CD4-positive, alpha-beta T cell treated with Interleukin-1 beta for 1 hour (primary cell): Measurements from ENCODE around the gene ABCB6.

Experiments
- DNase-seq, 2 donors: peaks; one replicate each; pipeline ENCODE4 v3.0.0-alpha.2; 2020 to 2022

The ABCB6 gene

DNA sequence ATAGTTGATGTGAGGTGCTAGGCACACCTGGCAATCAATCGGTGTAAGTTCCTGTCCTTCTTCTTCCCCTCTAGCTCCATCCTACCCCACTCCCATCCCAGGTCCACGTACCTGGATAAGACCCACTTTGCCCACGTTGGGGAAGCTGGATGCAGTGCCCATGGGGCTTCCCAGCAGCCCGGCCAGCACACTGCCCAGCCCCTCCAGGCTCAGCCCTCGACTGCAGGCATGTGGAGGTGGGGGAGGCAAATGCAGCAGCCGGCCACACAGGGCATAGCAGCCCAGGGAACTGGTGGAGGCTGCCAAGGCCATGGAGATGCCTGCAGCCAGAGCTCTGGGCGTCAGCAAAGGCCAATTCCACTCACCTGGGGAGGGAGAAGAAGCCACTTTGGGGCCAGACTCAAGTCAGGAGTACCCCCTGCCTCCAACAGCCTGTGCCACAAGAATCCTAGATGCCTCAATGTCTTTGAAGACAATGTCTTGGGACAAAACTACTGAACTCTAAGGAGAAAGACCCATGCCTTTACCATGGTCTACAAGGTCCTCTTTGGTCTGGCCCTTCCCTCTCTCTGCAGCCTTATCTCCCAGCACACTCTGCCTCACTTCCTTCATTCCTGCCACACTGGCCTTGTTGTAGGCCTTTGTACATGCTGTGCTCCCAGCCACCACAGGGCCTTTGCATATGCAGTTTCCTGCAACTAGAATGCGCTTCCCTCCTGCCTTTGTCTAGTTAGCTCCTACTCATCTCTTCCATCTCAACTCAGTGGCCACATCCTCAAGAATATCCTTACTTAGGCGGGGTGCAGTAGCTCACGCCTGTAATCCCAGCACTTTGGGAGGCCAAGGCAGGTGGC, 53.5 kb downstream of the ABCB6 start:
- DNase-seq: no peak

DNA sequence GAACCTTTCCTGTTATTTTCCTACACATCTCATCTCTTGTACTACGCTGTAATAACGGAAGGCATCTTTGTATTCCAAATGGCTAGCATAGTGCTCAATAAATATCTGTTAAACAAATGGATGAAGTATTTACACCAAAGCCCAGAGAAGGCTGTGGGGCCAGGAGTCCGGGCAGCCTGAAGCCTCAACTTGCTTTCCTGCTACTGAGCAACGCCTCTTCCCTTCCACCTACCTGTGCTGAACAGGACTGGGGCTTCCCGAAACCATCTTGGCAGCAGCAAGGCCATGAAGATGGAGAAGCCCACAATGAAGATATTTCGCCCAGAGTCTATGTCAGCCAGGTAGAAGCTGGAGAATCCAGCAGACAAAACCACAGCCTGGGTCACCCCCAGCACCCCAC, 55.6 kb downstream of the ABCB6 start:
- no peak for DNase-seq

DNA sequence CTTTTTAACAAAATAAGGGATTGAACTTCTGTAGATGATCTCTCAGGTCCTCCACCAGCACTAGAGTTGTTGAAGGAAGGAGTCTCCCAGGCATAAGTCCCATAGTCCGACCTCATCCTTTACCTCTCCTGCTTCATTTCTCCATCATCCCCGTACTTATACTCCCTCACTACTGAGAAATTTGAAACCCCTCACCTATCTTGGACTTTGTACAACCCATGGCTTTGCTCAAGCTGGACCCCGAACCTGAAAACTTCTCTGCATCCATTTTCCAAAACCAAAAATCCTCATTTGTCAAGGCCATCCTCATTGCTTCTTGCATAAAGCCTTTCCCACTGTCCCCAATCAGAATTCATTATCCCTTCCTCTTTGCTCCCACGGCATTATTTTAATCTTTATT, 57.7 kb downstream of the ABCB6 start:
- DNase-seq: no peak

DNA sequence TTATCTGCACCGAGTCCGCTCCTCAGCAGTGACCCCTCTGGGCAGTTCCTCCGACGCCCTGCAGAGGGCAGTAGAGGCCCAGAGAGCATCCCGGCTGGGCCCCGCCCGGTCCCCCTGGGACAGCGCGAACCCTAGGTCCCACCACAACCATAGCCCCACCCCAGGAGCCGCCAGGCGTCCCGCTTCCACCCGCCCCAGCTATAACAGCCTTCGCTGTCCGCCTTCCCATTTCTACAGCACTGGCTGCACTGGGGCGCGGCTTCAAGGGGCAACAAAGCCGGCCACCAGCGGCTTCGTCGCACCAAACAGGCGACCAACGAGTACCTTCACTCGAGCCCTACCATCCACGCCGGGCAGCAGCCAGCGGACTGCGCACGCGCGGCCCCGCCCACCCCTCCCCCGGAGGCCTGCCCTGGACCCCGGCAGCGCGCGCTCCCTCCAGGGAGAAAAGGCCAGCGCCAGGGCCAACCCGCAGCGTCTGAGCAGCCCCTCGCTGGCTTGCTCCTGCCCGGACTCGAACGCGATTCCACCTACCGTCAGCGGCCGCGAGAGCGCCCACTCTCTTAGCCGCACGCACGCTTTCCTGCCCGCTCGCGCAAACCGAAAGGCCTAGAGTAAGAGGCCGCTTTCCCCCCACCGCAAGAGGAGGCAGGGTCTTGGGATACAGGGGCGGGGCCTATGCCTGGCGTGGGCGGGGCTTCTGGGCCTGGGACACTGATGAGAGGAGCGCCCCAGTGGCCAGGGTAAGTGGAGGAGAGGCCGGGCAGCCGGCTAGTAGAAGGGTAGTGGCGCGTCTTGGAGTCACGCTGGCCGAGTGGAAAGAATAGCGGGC, 58.4 kb downstream of the ABCB6 start, which contains the start of gene NHEJ1:
TSS of gene NHEJ1 (minus strand) at position 630 of the 832 bp plus-strand sequence. CDS start 2,453 bp downstream, outside the sequence.
- DNase-seq: peak; percentile 92 to 94
